Left lung (tissue), 10 donors: ENCODE data around the gene CTIF. TPM values are rescaled to one million over a fixed set of nuclear protein-coding genes. Genes with fewer than 3 reads are reported as not detected.

Source experiments
- ATAC-seq: fragments of 200-7000 bp; cut with Tn5 transposase; one replicate; pipeline ENCODE4 v1.9.1; 2020; ENCODE audit warnings: moderate library complexity
- DNase-seq, 4 donors: peaks; one replicate each; pipeline ENCODE4 v3.0.0-alpha.2; 2013 to 2020
- H3K27ac ChIP-seq, 2 donors: fragments of 200-600 bp; sonication (generic) in 1 of 2; one replicate each; pipeline versions ENCODE4 v1.5.0 to v1.8.0; 2020 to 2021
- H3K27me3 ChIP-seq, 2 donors: fragments of 200-600 bp; sonication (generic) in 1 of 2; one replicate each; pipeline versions ENCODE4 v1.5.0 to v1.8.0; 2020 to 2021
- H3K36me3 ChIP-seq, 2 donors: fragments of 200-600 bp; sonication (generic) in 1 of 2; one replicate each; pipeline versions ENCODE4 v1.5.0 to v1.8.0; 2020 to 2021
- H3K4me1 ChIP-seq, 2 donors: fragments of 200-600 bp; one replicate each; pipeline ENCODE4 v1.8.0; 2021
- H3K4me3 ChIP-seq, 2 donors: fragments of 200-600 bp; sonication (generic) in 1 of 2; one replicate each; pipeline versions ENCODE4 v1.5.0 to v1.8.0; 2020 to 2021; ENCODE audit warnings: mild to moderate bottlenecking in 1 of 2
- H3K9me3 ChIP-seq, 2 donors: fragments of 200-600 bp; sonication (generic) in 1 of 2; one replicate each; pipeline versions ENCODE4 v1.5.0 to v1.8.0; 2020 to 2021
- intact Hi-C, 2 donors: fragments of 100-400 bp; cut with DNase I; formaldehyde crosslinking; loops; one replicate each; pipeline versions ENCODE4 v1.11.2 to v1.14.2; 2022
- polyA plus RNA-seq, 6 donors: library from polyadenylated mRNA; unstranded; fragments of 120-200 nt; gene quantifications; one replicate each; pipeline ENCODE4 v1.2.1, GENCODE V29; 2013; ENCODE audit not compliant: insufficient read length in 6 of 6
- total RNA-seq, 2 donors: library from RNA; stranded (reverse); fragmentation: NEBNext Ultra II Directional; extraction: Animal tissue kit (Norgen Biotek cat#: 25700); gene quantifications; one replicate each; pipeline ENCODE4 v1.2.1, GENCODE V29; 2021
- TF ChIP-seq, protein P1 (sequence below), 2 donors: fragments of 200-600 bp; sonication (generic) in 1 of 2; IDR thresholded peaks; one replicate each; pipeline versions ENCODE4 v1.5.0 to v1.8.0; 2021; ENCODE audit warnings: antibody characterized with exemption in 2 of 2
- donor health status: DM: no; HTN: yes; CAD: no.
- donor health status: DM: no; HTN: no; CAD: no.

The CTIF gene
- total and polyA plus RNA-seq, 8 donors: 24.9 to 46.1 (median 34.9) TPM

- no peak for ATAC-seq
- H3K27me3 ChIP-seq: no peaks in the 10 kb centered on the region
- H3K4me3 ChIP-seq: no peak overlapping the region
- H3K27ac ChIP-seq: no peak overlapping the region
- DNase-seq: no peak
- no peaks in the 10 kb centered on the region for H3K9me3 ChIP-seq
- H3K36me3 ChIP-seq: no peaks in the 10 kb centered on the region
- peaks cover 0 to 4% of the 10 kb centered on the region in 2 donors for H3K4me1 ChIP-seq
- intact Hi-C loops: no loop called here
- TF ChIP-seq, protein P1, sequence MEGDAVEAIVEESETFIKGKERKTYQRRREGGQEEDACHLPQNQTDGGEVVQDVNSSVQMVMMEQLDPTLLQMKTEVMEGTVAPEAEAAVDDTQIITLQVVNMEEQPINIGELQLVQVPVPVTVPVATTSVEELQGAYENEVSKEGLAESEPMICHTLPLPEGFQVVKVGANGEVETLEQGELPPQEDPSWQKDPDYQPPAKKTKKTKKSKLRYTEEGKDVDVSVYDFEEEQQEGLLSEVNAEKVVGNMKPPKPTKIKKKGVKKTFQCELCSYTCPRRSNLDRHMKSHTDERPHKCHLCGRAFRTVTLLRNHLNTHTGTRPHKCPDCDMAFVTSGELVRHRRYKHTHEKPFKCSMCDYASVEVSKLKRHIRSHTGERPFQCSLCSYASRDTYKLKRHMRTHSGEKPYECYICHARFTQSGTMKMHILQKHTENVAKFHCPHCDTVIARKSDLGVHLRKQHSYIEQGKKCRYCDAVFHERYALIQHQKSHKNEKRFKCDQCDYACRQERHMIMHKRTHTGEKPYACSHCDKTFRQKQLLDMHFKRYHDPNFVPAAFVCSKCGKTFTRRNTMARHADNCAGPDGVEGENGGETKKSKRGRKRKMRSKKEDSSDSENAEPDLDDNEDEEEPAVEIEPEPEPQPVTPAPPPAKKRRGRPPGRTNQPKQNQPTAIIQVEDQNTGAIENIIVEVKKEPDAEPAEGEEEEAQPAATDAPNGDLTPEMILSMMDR (IDR thresholded peaks at IDR 0.05): no peak
These were observed 72.4 kb downstream of the CTIF start for GRCh38 chr18:48611203-48611602.

- H3K4me1 ChIP-seq: peaks cover 0 to 4% of the 10 kb centered on the region in 2 donors
- intact Hi-C loops: no loop called here
These were observed 73.1 kb downstream of the CTIF start for GRCh38 chr18:48611785-48612480.

DNA sequence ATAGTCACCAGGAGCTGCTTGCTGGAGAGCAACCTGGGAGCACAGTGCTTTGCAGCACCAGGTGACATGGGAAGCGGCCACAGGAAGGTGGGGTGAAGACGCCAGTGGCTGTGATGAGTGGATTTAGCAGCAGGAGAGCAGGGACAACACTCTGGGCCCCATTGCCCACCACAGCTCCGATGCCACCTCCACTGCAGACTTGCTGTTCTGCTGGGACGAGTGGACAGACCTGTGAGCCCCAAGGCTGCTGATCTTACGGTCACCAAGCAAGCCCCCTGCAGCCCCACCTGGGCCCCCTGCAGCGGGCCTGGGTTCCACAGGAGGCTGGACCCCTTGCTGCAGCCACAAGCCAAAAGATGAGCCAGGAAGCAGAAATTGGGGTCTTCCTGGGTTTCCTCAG, 73.7 kb downstream of the CTIF start:
- no peaks in the 10 kb centered on the region for H3K9me3 ChIP-seq
- no peaks in the 10 kb centered on the region for H3K36me3 ChIP-seq
- ATAC-seq (no peak), DNase-seq (no peak)
- intact Hi-C loops: no loop called here
- peaks cover 0 to under 1% of the 10 kb centered on the region in 2 donors for H3K4me1 ChIP-seq
- H3K4me3 ChIP-seq: no peak overlapping the region
- TF ChIP-seq, protein P1 (IDR thresholded peaks at IDR 0.05): no peak
- no peak overlapping the region for H3K27ac ChIP-seq
- no peaks in the 10 kb centered on the region for H3K27me3 ChIP-seq

More at GRCh38 chr18:48611785-48612480, 73.1 kb downstream of the CTIF start:
- H3K4me3 ChIP-seq: no peak overlapping the region
- no peak for ATAC-seq
- DNase-seq: no peak
- no peaks in the 10 kb centered on the region for H3K9me3 ChIP-seq
- no peak overlapping the region for H3K27ac ChIP-seq
- H3K27me3 ChIP-seq: no peaks in the 10 kb centered on the region
- TF ChIP-seq, protein P1 (IDR thresholded peaks at IDR 0.05): no peak
- no peaks in the 10 kb centered on the region for H3K36me3 ChIP-seq

GRCh38 chr18:48612917-48613316, 74.1 kb downstream of the CTIF start:
- Histone ChIP-seq H3K4me1 (no peaks in the 10 kb centered on the region), H3K27ac (no peak overlapping the region), H3K36me3 (no peaks in the 10 kb centered on the region), H3K27me3 (no peaks in the 10 kb centered on the region), H3K9me3 (no peaks in the 10 kb centered on the region), H3K4me3 (no peak overlapping the region)
- DNase-seq (no peak), ATAC-seq (no peak)
- intact Hi-C loops: no loop called here
- TF ChIP-seq, protein P1 (IDR thresholded peaks at IDR 0.05): no peak

GRCh38 chr18:48613589-48614404, 75.0 kb downstream of the CTIF start:
- Histone ChIP-seq H3K4me1 (no peaks in the 10 kb centered on the region), H3K9me3 (no peaks in the 10 kb centered on the region), H3K4me3 (no peak overlapping the region), H3K27me3 (no peaks in the 10 kb centered on the region), H3K36me3 (no peaks in the 10 kb centered on the region), H3K27ac (no peak overlapping the region)
- TF ChIP-seq, protein P1 (IDR thresholded peaks at IDR 0.05): no peak
- DNase-seq (peak in 2 of 4 donors; percentile 25 to 57), ATAC-seq (peak; percentile 41)
- intact Hi-C loops: no loop called here
